Osteocyte (in vitro differentiated cells): ENCODE results near the gene RAC3. TPM values are rescaled to one million over a fixed set of nuclear protein-coding genes. Genes with fewer than 3 reads are reported as not detected.

ENCODE experiments used
- DNase-seq: peaks from one replicate; pipeline ENCODE4 v3.0.0; 2021; ENCODE audit warnings: mixed read lengths; ENCODE audit not compliant: unreplicated experiment; ENCODE audit errors: extremely low spot score
- H3K27ac Mint-ChIP-seq: one replicate; pipeline ENCODE4 v1.8.0; 2021; ENCODE audit warnings: mild to moderate bottlenecking, mixed read lengths; ENCODE audit not compliant: unreplicated experiment
- H3K27me3 Mint-ChIP-seq: one replicate; pipeline ENCODE4 v1.8.0; 2021; ENCODE audit warnings: mixed read lengths; ENCODE audit not compliant: unreplicated experiment
- H3K36me3 Mint-ChIP-seq: one replicate; pipeline ENCODE4 v1.8.0; 2021; ENCODE audit warnings: mixed read lengths; ENCODE audit not compliant: unreplicated experiment
- H3K4me1 Mint-ChIP-seq: one replicate; pipeline ENCODE4 v1.8.0; 2021; ENCODE audit warnings: mixed read lengths; ENCODE audit not compliant: unreplicated experiment
- H3K4me3 Mint-ChIP-seq: one replicate; pipeline ENCODE4 v1.8.0; 2021; ENCODE audit warnings: mild to moderate bottlenecking, moderate library complexity, mixed read lengths; ENCODE audit not compliant: unreplicated experiment
- H3K9me3 Mint-ChIP-seq: one replicate; pipeline ENCODE4 v1.8.0; 2021; ENCODE audit warnings: mixed read lengths; ENCODE audit not compliant: unreplicated experiment
- total RNA-seq: library from RNA; stranded (reverse); gene quantifications from 2 replicates; pipeline ENCODE4 v1.2.1, GENCODE V29; 2021
- TF ChIP-seq, protein P1 (sequence below): fragments of 200-600 bp; sonication (generic); IDR thresholded peaks from 2 replicates; pipeline ENCODE4 v1.5.0; 2021; ENCODE audit warnings: antibody characterized with exemption, mild to moderate bottlenecking, moderate library complexity

The RAC3 gene
- total RNA-seq, 1 donor from 2014 or later = 19.4 TPM

DNA sequence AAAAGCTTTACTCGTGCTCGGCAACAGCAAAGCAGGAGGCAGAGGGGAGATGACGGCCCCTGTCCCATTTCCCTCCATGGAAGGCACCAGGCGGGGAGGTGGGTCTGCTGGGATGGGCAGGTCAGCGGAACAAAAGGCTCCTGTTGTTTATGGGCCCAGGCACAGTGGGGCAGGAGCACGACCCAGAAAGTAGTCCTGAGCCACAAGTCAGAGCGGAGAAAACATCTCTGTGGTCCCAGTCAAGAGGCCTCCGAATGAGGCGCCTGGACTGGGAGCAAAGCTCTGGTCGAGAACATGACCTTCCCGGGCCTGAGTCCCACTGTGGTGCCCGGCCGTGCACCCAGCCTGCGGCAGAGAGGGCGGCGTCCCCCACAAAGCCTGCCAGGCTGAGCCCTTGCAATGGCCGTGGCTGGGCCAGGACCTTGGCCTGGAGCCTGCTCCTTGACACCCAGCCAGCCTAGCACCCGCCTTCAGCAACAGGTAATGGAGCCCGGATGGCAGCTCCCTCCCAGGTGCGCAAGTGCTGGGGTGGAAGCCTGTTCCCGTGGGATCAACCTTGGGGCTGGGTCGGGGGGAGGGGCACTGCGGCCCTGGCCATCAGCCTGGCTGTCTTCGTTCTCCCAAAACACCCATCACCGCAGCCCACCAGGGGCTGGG lies 16.6 kb downstream of the RAC3 start:
- no peak for DNase-seq
- H3K27me3 Mint-ChIP-seq = no peaks in the 10 kb centered on the region
- no peak overlapping the region for H3K4me3 Mint-ChIP-seq
- H3K9me3 Mint-ChIP-seq = no peaks in the 10 kb centered on the region
- H3K36me3 Mint-ChIP-seq = peaks cover 13% of the 10 kb centered on the region
- TF ChIP-seq, protein P1, sequence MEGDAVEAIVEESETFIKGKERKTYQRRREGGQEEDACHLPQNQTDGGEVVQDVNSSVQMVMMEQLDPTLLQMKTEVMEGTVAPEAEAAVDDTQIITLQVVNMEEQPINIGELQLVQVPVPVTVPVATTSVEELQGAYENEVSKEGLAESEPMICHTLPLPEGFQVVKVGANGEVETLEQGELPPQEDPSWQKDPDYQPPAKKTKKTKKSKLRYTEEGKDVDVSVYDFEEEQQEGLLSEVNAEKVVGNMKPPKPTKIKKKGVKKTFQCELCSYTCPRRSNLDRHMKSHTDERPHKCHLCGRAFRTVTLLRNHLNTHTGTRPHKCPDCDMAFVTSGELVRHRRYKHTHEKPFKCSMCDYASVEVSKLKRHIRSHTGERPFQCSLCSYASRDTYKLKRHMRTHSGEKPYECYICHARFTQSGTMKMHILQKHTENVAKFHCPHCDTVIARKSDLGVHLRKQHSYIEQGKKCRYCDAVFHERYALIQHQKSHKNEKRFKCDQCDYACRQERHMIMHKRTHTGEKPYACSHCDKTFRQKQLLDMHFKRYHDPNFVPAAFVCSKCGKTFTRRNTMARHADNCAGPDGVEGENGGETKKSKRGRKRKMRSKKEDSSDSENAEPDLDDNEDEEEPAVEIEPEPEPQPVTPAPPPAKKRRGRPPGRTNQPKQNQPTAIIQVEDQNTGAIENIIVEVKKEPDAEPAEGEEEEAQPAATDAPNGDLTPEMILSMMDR = no peak
- no peak overlapping the region for H3K27ac Mint-ChIP-seq
- peaks cover 12% of the 10 kb centered on the region for H3K4me1 Mint-ChIP-seq

DNA sequence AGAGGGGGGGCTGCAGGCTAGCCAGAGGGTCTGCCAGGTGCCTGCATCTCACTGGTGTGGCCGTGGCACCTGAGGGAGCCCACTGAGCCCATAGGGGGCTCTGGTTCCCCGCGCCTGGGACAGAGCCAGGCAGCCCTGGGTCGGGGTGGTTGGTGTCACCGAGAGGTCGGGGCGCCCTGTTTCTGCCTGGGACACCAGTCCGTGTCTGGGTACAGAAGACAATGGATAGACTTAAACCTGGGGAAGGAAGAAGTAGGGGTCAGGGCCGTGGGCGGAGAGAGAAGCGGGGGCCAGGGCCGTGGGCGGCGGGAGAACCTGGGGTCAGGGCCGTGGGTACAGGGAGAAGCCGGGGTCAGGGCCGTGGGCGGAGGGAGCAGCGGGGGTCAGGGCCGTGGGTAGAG lies 17.1 kb downstream of the RAC3 start:
- TF ChIP-seq, protein P1 = no peak
- H3K27me3 Mint-ChIP-seq = no peaks in the 10 kb centered on the region
- no peaks in the 10 kb centered on the region for H3K9me3 Mint-ChIP-seq
- no peak overlapping the region for H3K27ac Mint-ChIP-seq
- H3K4me3 Mint-ChIP-seq = peak overlapping the region; percentile 35
- peaks cover 13% of the 10 kb centered on the region for H3K36me3 Mint-ChIP-seq
- peaks cover 17% of the 10 kb centered on the region for H3K4me1 Mint-ChIP-seq
- no peak for DNase-seq

- H3K9me3 Mint-ChIP-seq = no peaks in the 10 kb centered on the region
- DNase-seq = no peak
- peaks cover 17% of the 10 kb centered on the region for H3K4me1 Mint-ChIP-seq
- TF ChIP-seq, protein P1 = no peak
- H3K27ac Mint-ChIP-seq = no peak overlapping the region
- peak overlapping the region; percentile 35 for H3K4me3 Mint-ChIP-seq
- H3K27me3 Mint-ChIP-seq = no peaks in the 10 kb centered on the region
- H3K36me3 Mint-ChIP-seq = peaks cover 13% of the 10 kb centered on the region
Measured at GRCh38 chr17:82049106-82049505, 17.6 kb downstream of the RAC3 start.

DNA sequence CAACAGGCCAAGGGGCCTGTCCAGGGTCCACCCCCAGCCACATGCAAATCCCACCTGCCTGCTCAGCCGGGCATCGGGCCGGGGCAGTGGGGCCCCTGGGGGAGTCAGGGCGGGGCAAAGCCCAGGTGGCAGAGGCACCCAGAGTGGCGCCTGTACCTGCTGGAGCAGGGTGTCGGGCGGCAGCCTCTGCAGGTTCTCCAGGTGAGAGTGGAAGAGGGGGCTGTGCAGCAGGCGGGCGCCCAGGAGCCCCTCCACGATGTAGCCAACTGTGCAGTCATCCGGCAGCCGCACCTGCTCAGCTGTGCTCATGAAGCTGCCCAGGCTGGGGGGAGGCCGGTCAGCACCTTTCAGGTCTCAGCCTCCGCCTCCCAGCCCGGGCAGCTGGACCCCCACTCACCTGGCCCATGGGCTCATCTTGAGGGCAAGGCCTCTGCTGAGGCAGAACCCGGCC lies 18.1 kb downstream of the RAC3 start:
- Mint-ChIP-seq H3K4me3 (peak overlapping the region; percentile 84), H3K27me3 (no peaks in the 10 kb centered on the region), H3K36me3 (peaks cover 13% of the 10 kb centered on the region), H3K9me3 (no peaks in the 10 kb centered on the region), H3K27ac (no peak overlapping the region), H3K4me1 (peaks cover 17% of the 10 kb centered on the region)
- no peak for DNase-seq
- TF ChIP-seq, protein P1 = no peak

- peak overlapping the region; percentile 72 for H3K27ac Mint-ChIP-seq
- TF ChIP-seq, protein P1 = no peak
- H3K27me3 Mint-ChIP-seq = no peaks in the 10 kb centered on the region
- peaks cover 17% of the 10 kb centered on the region for H3K36me3 Mint-ChIP-seq
- no peak for DNase-seq
- no peaks in the 10 kb centered on the region for H3K9me3 Mint-ChIP-seq
- H3K4me1 Mint-ChIP-seq = peaks cover 17% of the 10 kb centered on the region
- peak overlapping the region; percentile 84 for H3K4me3 Mint-ChIP-seq
Measured at GRCh38 chr17:82050152-82050760, 18.8 kb downstream of the RAC3 start.
